Right hindlimb (tissue), 1 donor: ENCODE data around the gene RPS6KB2.
A peak's percentile ranks its signal among the peaks of the same experiment; 100 is the strongest.
"Not testable (repeated sequence)": the region's sequence is repeated elsewhere in the genome, so short reads cannot be mapped to it uniquely, and the experiment has no call there.

Experiments used
- DNase-seq: peaks from one replicate; pipeline ENCODE4 v3.0.0-alpha.2; 2018

The RPS6KB2 gene

GRCh38 chr11:67468759-67469507 lies 40.6 kb downstream of the RPS6KB2 start, which contains the start of gene TMEM134:
Gene TMEM134 (minus strand): TSS chr11:67469251. CDS start chr11:67469192, 59 bp downstream.
- DNase-seq = peak; percentile 96

- no peak for DNase-seq
Observed at GRCh38 chr11:67469508-67469811, 41.2 kb downstream of the RPS6KB2 start.

GRCh38 chr11:67470337-67471002 lies 42.2 kb downstream of the RPS6KB2 start:
- DNase-seq = no peak

GRCh38 chr11:67472882-67473281 lies 44.6 kb downstream of the RPS6KB2 start:
- no peak for DNase-seq

- not testable (repeated sequence) for DNase-seq
Observed at GRCh38 chr11:67476692-67477091, 48.4 kb downstream of the RPS6KB2 start.

- DNase-seq = not testable (repeated sequence)
Observed at GRCh38 chr11:67477344-67478050, 49.2 kb downstream of the RPS6KB2 start.

- no peak for DNase-seq
Observed at GRCh38 chr11:67482275-67482826, 54.1 kb downstream of the RPS6KB2 start.

- DNase-seq = peak; percentile 99
Observed at GRCh38 chr11:67482827-67483798, 54.8 kb downstream of the RPS6KB2 start, which contains the start of gene AIP. Gene AIP (plus strand): TSS chr11:67483026. CDS start chr11:67483159, 133 bp downstream.

- DNase-seq = no peak
Observed at GRCh38 chr11:67483831-67484665, 55.8 kb downstream of the RPS6KB2 start.

- no peak for DNase-seq
Observed at GRCh38 chr11:67484847-67485311, 56.6 kb downstream of the RPS6KB2 start.
